Prostate gland (tissue), 2 donors: Measurements from ENCODE around the gene SPOCK1. TPM values are rescaled to one million over a fixed set of nuclear protein-coding genes. Genes with fewer than 3 reads are reported as not detected.

Experiments
- DNase-seq: peaks from one replicate; pipeline ENCODE4 v3.0.0-alpha.2; 2019; ENCODE audit warnings: low spot score
- H3K27ac ChIP-seq, 2 donors: fragments of 200-600 bp; sonication (generic); 2 replicates each; pipeline ENCODE4 v1.5.1; 2017 to 2019
- H3K27me3 ChIP-seq: fragments of 200-600 bp; sonication (generic); replicated peaks from 2 replicates; pipeline ENCODE4 v1.5.1; 2019; ENCODE audit not compliant: insufficient read depth
- H3K36me3 ChIP-seq, 2 donors: fragments of 200-600 bp; sonication (generic); 1 replicate in 1 of 2; 2 replicates in 1 of 2; pipeline versions ENCODE4 v1.5.1 to v1.8.1; 2017 to 2019
- H3K4me1 ChIP-seq: fragments of 200-600 bp; sonication (generic); replicated peaks from 2 replicates; pipeline ENCODE4 v1.5.1; 2019
- H3K4me3 ChIP-seq, 2 donors: fragments of 200-600 bp; sonication (generic); 2 replicates each; pipeline ENCODE4 v1.5.1; 2017 to 2019
- H3K9me3 ChIP-seq: fragments of 200-600 bp; sonication (generic); 2 replicates; pipeline ENCODE4 v1.5.1; 2017
- CTCF ChIP-seq, 4 experiments: fragments of 200-600 bp in 2 of 4; fragments of 450-650 bp in 2 of 4; sonication (generic) in 2 of 4; IDR thresholded peaks; 1 replicate in 3 of 4; 2 replicates in 1 of 4; pipeline ENCODE4 v1.5.1; 2016 to 2019; ENCODE audit warnings: antibody characterized with exemption in 4 of 4, mild to moderate bottlenecking in 2 of 4, moderate library complexity in 2 of 4
- POLR2A ChIP-seq: fragments of 450-650 bp; IDR thresholded peaks from one replicate; pipeline ENCODE4 v1.6.1; 2016; ENCODE audit warnings: antibody characterized with exemption, mild to moderate bottlenecking
- POLR2AphosphoS5 ChIP-seq: sonication (generic); formaldehyde crosslinking; IDR thresholded peaks from one replicate; pipeline ENCODE4 v1.6.1; 2017; ENCODE audit warnings: antibody characterized with exemption
- WGBS: methylation state at CpG from one replicate; pipeline ENCODE4 v1.1.5; 2018; 5-methylcytosine and 5-hydroxymethylcytosine counted together
- intact Hi-C: fragments of 100-400 bp; cut with DNase I; formaldehyde crosslinking; loops from one replicate; pipeline ENCODE4 v1.14.2; 2022
- total RNA-seq, 2 donors: library from RNA; depleted of rRNA; stranded (reverse); fragments of >200 nt; gene quantifications; one replicate each; pipeline ENCODE4 v1.1.0, GENCODE V29; 2016

Gene SPOCK1
- total RNA-seq, 2 donors from 2014 or later = 89.4 to 92.9 TPM

- intact Hi-C loops = no loop called here
- DNase-seq = no peak
- 69% methylated on average over 3 of the region's 3 CpGs for WGBS
Measured at GRCh38 chr5:137014731-137015130, 484.4 kb downstream of the SPOCK1 start.

GRCh38 chr5:137010226-137010625, 488.9 kb downstream of the SPOCK1 start:
- intact Hi-C loops = no loop called here
- Histone ChIP-seq H3K4me1 (no peaks in the 10 kb centered on the region), H3K4me3 (no peak overlapping the region), H3K27ac (no peak overlapping the region), H3K9me3 (no peaks in the 10 kb centered on the region), H3K36me3 (no peaks in the 10 kb centered on the region), H3K27me3 (no peaks in the 10 kb centered on the region)
- DNase-seq = no peak
- WGBS = 52% methylated on average over 3 of the region's 3 CpGs
- TF ChIP-seq POLR2AphosphoS5 (no peak), CTCF (IDR thresholded peaks at IDR 0.05) (no peak), POLR2A (no peak)

More at GRCh38 chr5:137014731-137015130, 484.4 kb downstream of the SPOCK1 start:
- H3K4me3 ChIP-seq = no peak overlapping the region
- H3K9me3 ChIP-seq = no peaks in the 10 kb centered on the region
- TF ChIP-seq CTCF (IDR thresholded peaks at IDR 0.05) (no peak), POLR2AphosphoS5 (no peak), POLR2A (no peak)
- H3K27me3 ChIP-seq = no peaks in the 10 kb centered on the region
- H3K27ac ChIP-seq = no peak overlapping the region
- H3K36me3 ChIP-seq = no peaks in the 10 kb centered on the region
- H3K4me1 ChIP-seq = no peaks in the 10 kb centered on the region

GRCh38 chr5:137004279-137004678, 494.8 kb downstream of the SPOCK1 start:
- Histone ChIP-seq H3K27me3 (no peaks in the 10 kb centered on the region), H3K4me3 (no peak overlapping the region), H3K9me3 (no peaks in the 10 kb centered on the region), H3K4me1 (no peaks in the 10 kb centered on the region), H3K27ac (no peak overlapping the region), H3K36me3 (no peaks in the 10 kb centered on the region)
- WGBS = 62% methylated on average over 2 of the region's 2 CpGs
- intact Hi-C loops = no loop called here
- TF ChIP-seq POLR2AphosphoS5 = no peak
- TF ChIP-seq POLR2A = no peak
- TF ChIP-seq CTCF (IDR thresholded peaks at IDR 0.05) = no peak
- DNase-seq = no peak

DNA sequence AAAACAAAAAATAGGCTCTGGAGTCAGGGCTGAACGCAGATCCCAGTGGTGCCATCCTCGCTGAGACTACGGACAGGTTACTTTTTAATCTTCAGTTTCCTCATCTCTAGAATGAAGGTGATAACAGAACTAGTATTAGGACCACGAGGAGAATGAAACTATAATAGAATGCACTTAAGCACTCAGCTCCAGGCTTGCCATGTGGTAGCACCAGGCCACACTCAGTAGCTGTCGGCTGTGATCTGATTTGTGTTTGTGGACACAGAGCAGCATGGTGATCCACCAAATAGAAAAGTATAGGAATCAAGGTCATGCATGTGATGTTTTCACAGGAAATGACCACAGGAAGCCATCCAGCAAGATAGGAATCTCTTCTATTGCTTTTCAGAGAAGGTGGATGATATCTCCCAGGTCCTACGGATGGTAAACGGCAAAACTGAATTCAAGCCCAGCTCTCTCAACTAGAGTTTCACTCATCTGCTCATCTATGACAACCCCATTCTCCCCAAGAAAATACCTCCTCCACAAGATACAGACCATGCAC, 498.0 kb downstream of the SPOCK1 start:
- Histone ChIP-seq H3K9me3 (no peaks in the 10 kb centered on the region), H3K36me3 (no peaks in the 10 kb centered on the region), H3K4me3 (no peak overlapping the region), H3K4me1 (no peaks in the 10 kb centered on the region), H3K27ac (no peak overlapping the region), H3K27me3 (no peaks in the 10 kb centered on the region)
- WGBS = 90% methylated on average over 7 of the region's 7 CpGs
- intact Hi-C loops = no loop called here
- TF ChIP-seq CTCF (IDR thresholded peaks at IDR 0.05) (no peak), POLR2AphosphoS5 (no peak), POLR2A (no peak)
- no peak for DNase-seq

DNA sequence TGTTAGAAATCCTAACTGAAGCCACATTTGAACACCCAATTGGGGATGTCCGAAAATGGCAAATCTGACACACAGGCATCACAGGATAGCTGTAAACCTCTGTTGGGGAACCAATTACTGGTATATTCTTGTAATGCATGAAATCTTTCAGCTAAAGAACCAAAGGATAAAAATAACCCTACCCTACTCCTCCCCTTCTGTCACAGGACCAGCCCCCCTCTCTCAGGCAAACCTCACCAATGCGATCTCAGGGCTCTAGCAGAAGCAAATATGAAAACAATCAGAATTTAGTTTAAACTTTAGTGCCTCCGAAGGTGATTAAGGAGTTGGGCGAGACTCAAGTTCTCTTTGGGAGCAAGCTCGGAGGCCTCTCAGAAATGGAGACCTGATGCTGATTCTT, 499.3 kb downstream of the SPOCK1 start:
- intact Hi-C loops = no loop called here
- no peak overlapping the region for H3K4me3 ChIP-seq
- TF ChIP-seq CTCF (IDR thresholded peaks at IDR 0.05) (no peak), POLR2A (no peak), POLR2AphosphoS5 (no peak)
- no peaks in the 10 kb centered on the region for H3K9me3 ChIP-seq
- no peak overlapping the region for H3K27ac ChIP-seq
- H3K27me3 ChIP-seq = no peaks in the 10 kb centered on the region
- DNase-seq = no peak
- no peaks in the 10 kb centered on the region for H3K36me3 ChIP-seq
- no peaks in the 10 kb centered on the region for H3K4me1 ChIP-seq
- WGBS = 90% methylated on average over 5 of the region's 5 CpGs
